Measurements from ENCODE around the gene DARS1. TPM values are rescaled to one million over a fixed set of nuclear protein-coding genes. Genes with fewer than 3 reads are reported as not detected.

The DARS1 gene
- polyA plus RNA-seq, 1 donor (not counting 4 experiments of a cell fraction or from before 2014, with no cell fraction given) = 129 TPM

GRCh38 chr2:135962366-135963123 lies 22.9 kb downstream of the DARS1 start:
- Histone ChIP-seq H3K9ac (ENCODE audit: control insufficient read depth, extremely low read depth, insufficient read depth, low read length) (no peak overlapping the region), H3K4me2 (ENCODE audit: control insufficient read depth, extremely low read depth, insufficient read depth, low read depth, low read length) (no peak overlapping the region), H2AFZ (ENCODE audit: control insufficient read depth, low read length) (no peak overlapping the region), H3K27ac (ENCODE audit: control insufficient read depth, insufficient read depth, low read length) (no peak overlapping the region), H3K27me3 (ENCODE audit: control insufficient read depth, extremely low read depth, insufficient read depth, low read length) (no peaks in the 10 kb centered on the region), H3K9me1 (ENCODE audit: control insufficient read depth, extremely low read depth, insufficient read depth, low read length) (no peaks in the 10 kb centered on the region), H3K79me2 (ENCODE audit: control insufficient read depth, insufficient read depth, low read length) (peaks cover 29% of the 10 kb centered on the region), H3K4me3 (ENCODE audit: control insufficient read depth in 2 of 3, extremely low read depth in 1 of 3, insufficient read depth in 2 of 3, low read depth in 1 of 3, low read length in 3 of 3) (no peak overlapping the region), H3K9me3 (ENCODE audit: control insufficient read depth, low read depth, low read length) (no peaks in the 10 kb centered on the region), H3K36me3 (ENCODE audit: control insufficient read depth in 2 of 2, extremely low read depth in 1 of 2, insufficient read depth in 2 of 2, low read length in 2 of 2) (peaks cover 2 to 8% of the 10 kb centered on the region in 2 experiments), H4K20me1 (ENCODE audit: control insufficient read depth, extremely low read depth, insufficient read depth, low read length) (no peaks in the 10 kb centered on the region), H3K4me1 (ENCODE audit: control insufficient read depth, extremely low read depth, insufficient read depth, low read length) (no peaks in the 10 kb centered on the region)
- dilution Hi-C loops (cut with MboI; ENCODE audit: extremely low pct_ligation_motif_present, low sequenced_read_pairs) = no loop called here
- TF ChIP-seq EZH2 (IDR thresholded peaks at IDR 0.05; ENCODE audit: low read length) = no peak
- TF ChIP-seq CTCF (optimal IDR thresholded peaks at IDR 0.05 in 1 of 3, IDR thresholded peaks at IDR 0.05 in 1 of 3, conservative IDR thresholded peaks at IDR 0.05 in 1 of 3; ENCODE audit: extremely low read depth in 1 of 3, insufficient read depth in 2 of 3, low read length in 3 of 3) = no peak
- DNase-seq (ENCODE audit: low read depth, low spot score) = no peak
- no peak for FAIRE-seq

DNA sequence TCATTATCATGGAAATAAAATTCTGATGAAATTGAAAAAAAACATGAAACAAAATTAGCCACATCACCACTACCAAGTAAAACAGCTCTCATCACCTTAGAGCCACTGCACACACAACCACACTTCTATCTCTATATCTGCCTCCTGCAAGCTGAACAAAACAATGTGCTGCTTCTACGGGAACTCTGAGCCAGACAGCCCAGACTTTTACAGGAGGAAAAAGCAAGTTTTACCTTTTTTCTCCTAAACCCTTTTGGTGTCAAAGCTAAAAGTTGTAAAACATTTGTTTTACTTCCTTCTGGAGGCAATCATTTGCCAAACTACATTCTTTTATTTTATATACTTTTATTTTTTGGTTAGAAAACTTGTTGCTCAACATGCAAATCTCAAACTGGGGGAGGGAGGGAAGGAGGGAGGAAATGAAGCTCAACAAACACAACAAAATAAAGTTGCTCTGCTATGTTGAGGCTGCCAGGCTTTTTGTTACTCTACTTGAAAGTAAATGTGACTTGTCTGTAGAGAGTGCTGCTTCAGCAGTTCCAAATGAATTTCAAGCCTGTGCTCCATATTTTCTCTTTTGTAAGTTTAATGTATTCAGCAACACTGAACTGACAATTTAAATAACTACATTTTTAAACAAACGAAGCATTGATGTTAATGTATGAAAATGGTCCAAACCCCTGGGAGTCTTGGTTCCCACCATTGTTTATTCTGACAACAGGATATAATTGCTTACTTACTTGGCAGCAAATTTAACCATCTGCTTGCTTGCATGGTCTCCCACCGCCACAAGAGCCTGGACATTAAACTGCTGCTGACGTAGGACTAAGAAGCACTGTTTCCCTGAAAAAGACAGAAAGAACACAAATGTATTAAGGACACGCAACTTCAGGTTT lies 24.5 kb downstream of the DARS1 start:
- no peak overlapping the region for H3K4me2 ChIP-seq (ENCODE audit: control insufficient read depth, extremely low read depth, insufficient read depth, low read depth, low read length)
- H3K4me3 ChIP-seq (ENCODE audit: control insufficient read depth in 2 of 3, extremely low read depth in 1 of 3, insufficient read depth in 2 of 3, low read depth in 1 of 3, low read length in 3 of 3) = no peak overlapping the region
- DNase-seq (ENCODE audit: low read depth, low spot score) (no peak), FAIRE-seq (no peak)
- no peaks in the 10 kb centered on the region for H3K4me1 ChIP-seq (ENCODE audit: control insufficient read depth, extremely low read depth, insufficient read depth, low read length)
- H4K20me1 ChIP-seq (ENCODE audit: control insufficient read depth, extremely low read depth, insufficient read depth, low read length) = no peaks in the 10 kb centered on the region
- H3K9me3 ChIP-seq (ENCODE audit: control insufficient read depth, low read depth, low read length) = no peaks in the 10 kb centered on the region
- no peak for TF ChIP-seq CTCF (optimal IDR thresholded peaks at IDR 0.05 in 1 of 3, IDR thresholded peaks at IDR 0.05 in 1 of 3, conservative IDR thresholded peaks at IDR 0.05 in 1 of 3; ENCODE audit: extremely low read depth in 1 of 3, insufficient read depth in 2 of 3, low read length in 3 of 3)
- TF ChIP-seq EZH2 (IDR thresholded peaks at IDR 0.05; ENCODE audit: low read length) = no peak
- no peak overlapping the region for H2AFZ ChIP-seq (ENCODE audit: control insufficient read depth, low read length)
- peaks cover 26% of the 10 kb centered on the region for H3K79me2 ChIP-seq (ENCODE audit: control insufficient read depth, insufficient read depth, low read length)
- H3K27me3 ChIP-seq (ENCODE audit: control insufficient read depth, extremely low read depth, insufficient read depth, low read length) = no peaks in the 10 kb centered on the region
- no peaks in the 10 kb centered on the region for H3K9me1 ChIP-seq (ENCODE audit: control insufficient read depth, extremely low read depth, insufficient read depth, low read length)
- no peak overlapping the region for H3K9ac ChIP-seq (ENCODE audit: control insufficient read depth, extremely low read depth, insufficient read depth, low read length)
- H3K27ac ChIP-seq (ENCODE audit: control insufficient read depth, insufficient read depth, low read length) = no peak overlapping the region
- dilution Hi-C loops (cut with MboI; ENCODE audit: extremely low pct_ligation_motif_present, low sequenced_read_pairs) = no loop called here
- peaks cover 3 to 11% of the 10 kb centered on the region in 2 experiments for H3K36me3 ChIP-seq (ENCODE audit: control insufficient read depth in 2 of 2, extremely low read depth in 1 of 2, insufficient read depth in 2 of 2, low read length in 2 of 2)

Data from keratinocyte (primary cell).